AML-193 (cell line): ENCODE measurements around the gene RAF1.
"Not testable (repeated sequence)": the region's sequence is repeated elsewhere in the genome, so short reads cannot be mapped to it uniquely, and the experiment has no call there.

Source experiments
- DNase-seq, 2 experiments: peaks; one replicate each; lab custom pipeline; 2025; lab: John Stamatoyannopoulos, UW

The RAF1 gene

DNA sequence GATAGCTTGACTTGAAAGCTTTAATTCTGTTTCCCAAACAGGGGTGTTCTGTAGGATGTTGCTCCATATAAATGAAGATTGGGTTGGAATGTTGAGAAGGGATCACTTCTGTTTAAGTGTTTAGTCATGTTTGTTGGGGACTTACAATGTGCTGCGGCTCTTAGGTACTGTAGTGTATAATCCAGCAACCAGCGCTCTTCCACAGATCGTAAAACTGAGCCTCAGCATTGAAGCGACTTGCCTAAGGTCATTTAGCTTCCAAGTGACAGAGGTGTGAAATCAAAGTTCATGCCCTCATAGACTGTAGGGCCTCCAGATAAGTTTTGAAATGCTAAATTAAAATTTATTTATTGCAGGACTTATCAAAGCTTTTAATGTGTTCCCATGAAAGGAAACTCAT is 105.2 kb downstream of the RAF1 start:
- DNase-seq, result no peak

- DNase-seq, result peak; percentile 57 to 66
Observed at GRCh38 chr3:12557473-12558100, 106.3 kb downstream of the RAF1 start.

DNA sequence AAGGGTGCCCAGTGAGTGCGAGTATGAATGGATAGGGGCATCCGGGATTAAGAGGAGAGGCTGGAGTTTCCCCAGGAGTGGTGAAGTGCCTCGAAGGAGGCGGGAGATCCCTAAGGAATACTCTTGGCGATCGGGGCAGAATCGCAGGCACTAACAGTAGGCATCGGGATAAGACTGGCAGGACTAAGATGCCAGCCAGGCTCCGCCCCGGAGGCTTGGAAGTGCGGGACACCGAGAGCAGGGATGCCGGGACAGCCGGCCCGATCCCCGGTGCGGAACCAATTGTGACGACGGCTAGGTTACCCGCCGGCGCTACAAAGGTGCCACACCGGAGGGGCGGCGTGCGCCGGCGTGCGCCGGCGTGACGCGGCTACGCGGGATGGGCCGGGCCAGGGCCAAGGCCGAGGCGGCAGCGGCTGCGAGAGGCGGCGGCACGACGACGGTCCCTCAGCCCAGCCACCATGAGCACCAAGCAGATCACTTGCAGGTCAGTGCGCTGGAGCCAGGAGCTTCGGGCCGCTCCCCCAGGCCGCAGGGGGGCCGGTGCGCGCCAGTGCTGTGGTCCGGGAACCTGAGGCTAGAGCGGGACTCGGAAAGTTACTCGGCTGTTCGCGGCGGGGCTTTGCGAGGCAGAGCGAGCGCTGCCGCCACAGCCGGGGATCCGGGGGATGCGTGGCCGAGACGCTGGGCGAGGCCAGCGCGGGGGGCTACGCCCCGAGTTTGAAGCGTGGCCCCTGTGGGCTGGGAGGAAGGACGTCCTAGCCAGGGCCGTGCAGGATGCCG is 107.0 kb downstream of the RAF1 start, which contains the start of gene MKRN2:
MKRN2 (plus strand) TSS at position 398 of the 783 bp plus-strand sequence; CDS start at position 462, 64 bp downstream.
- peak; percentile 76 to 86 for DNase-seq

- DNase-seq, result peak in 1 of 2 experiments; percentile 50
Observed at GRCh38 chr3:12556314-12556689, 107.6 kb downstream of the RAF1 start.

DNA sequence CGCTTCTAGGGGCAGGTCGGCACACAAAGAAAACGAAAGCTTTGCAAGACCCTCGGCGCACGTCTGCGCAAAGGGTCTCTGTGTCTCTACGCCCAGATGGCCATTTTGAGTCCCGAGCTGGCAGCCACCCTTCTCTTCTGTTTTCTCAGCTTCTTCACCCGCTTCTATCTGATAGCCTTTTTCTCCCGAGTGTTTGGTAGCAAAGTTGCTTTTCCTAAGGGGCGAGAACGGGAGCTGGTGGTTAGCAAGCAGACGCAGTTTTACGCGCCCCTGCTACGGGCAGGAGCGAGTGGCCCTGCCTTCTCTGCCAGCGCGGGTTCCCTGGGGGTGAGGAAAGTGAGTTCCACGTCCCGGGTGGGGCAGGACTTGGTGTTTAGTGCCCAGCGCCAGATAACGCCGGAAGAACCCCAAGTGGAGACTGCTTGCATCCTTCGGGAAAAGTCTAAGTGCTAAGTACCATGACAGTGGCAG is 110.0 kb downstream of the RAF1 start:
- peak in 1 of 2 experiments; percentile 15 for DNase-seq

DNA sequence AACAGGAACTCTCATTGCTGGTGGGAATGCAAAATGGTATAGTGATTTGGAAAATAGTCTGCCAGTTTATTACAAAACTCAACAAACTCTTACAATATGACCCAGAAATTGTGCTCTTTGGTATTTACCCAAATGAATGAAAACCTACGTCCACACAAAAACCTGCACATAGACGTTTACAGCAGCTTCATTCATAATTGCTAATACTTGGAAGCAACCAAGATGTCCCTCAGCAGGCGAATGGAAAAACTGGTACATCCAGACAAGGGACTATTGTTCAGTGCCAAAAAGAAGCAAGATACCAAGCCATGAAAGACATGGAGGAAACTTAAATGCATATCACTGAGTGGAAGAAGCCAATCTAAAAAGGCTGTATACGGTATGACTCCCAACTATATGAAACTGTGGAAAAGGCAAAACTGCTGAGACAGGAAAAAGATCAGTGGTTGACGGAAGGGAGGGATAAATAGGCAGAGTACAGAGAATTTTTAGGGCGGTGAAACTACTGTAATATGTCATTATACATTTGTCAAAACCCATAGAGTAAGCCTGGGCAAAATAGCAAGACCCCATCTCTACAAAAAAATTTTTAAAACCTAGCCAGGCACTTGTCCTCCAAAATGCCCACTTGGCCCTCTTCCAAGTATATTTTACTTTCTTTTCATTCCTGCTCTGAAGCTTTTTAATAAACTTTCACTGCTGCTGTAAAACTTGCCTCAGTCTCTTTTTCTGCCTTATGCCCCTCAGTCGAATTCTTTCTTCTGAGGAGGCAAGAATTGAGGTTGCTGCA is 113.8 kb downstream of the RAF1 start:
- no peak for DNase-seq

GRCh38 chr3:12545473-12545791 is 118.5 kb downstream of the RAF1 start, which contains the start of gene MKRN2OS:
Gene MKRN2OS, minus strand, starts transcription at chr3:12545499. Its CDS starts 35 bp downstream, at chr3:12545464.
- no peak for DNase-seq

- no peak for DNase-seq
Observed at GRCh38 chr3:12544652-12545472, 119.1 kb downstream of the RAF1 start.

DNA sequence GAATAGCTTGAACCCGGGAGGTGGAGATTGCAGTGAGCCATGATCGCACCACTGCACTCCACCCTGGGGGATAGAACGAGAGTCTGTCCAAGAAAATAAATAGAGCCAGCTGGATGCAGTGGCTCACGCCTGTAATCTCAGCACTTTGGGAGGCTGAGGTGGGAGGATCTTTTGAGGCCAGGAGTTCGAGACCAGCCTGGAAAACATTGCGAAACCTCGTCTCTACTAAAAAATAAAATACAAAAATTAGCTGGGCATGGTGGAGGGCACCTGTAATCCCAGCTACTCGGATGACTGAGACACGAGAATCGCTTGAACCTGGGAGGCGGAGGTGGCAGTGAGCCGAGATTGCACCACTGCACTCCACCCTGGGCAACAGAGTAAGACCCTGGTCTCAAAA is 120.4 kb downstream of the RAF1 start:
- not testable (repeated sequence) for DNase-seq

- DNase-seq, result no peak
Observed at GRCh38 chr3:12541625-12542024, 122.3 kb downstream of the RAF1 start.

- no peak for DNase-seq
Observed at GRCh38 chr3:12536423-12536822, 127.5 kb downstream of the RAF1 start.
